HepG2 (cell line): Measurements from ENCODE around the gene SLC23A3. TPM values are rescaled to one million over a fixed set of nuclear protein-coding genes. Genes with fewer than 3 reads are reported as not detected.

Experiments used
- CBX1 ChIP-seq: IDR thresholded peaks from one replicate; pipeline ENCODE4 v1.6.1; 2016; ENCODE audit warnings: antibody characterized with exemption, low read depth
- DR1 ChIP-seq: sonication (generic); formaldehyde crosslinking; IDR thresholded peaks from 2 replicates; pipeline ENCODE4 v1.8.0; 2021; ENCODE audit warnings: mild to moderate bottlenecking, missing genetic modification reagents, inconsistent platforms
- EZH2 ChIP-seq: conservative IDR thresholded peaks from 2 replicates; pipeline ENCODE4 v1.6.1; 2012; ENCODE audit warnings: mild to moderate bottlenecking, low read depth, low read length, moderate library complexity
- KAT2B ChIP-seq: fragments of 150-350 bp; IDR thresholded peaks from 2 replicates; pipeline ENCODE4 v1.6.1; 2014; ENCODE audit warnings: low read depth, low read length, borderline replicate concordance
- MEF2D ChIP-seq: sonication (generic); formaldehyde crosslinking; IDR thresholded peaks from 2 replicates; pipeline ENCODE4 v1.5.1; 2020; ENCODE audit warnings: mild to moderate bottlenecking, missing genetic modification reagents
- NPAS2 ChIP-seq: sonication (generic); formaldehyde crosslinking; IDR thresholded peaks from 2 replicates; pipeline ENCODE4 v1.8.0; 2022; ENCODE audit warnings: mild to moderate bottlenecking, missing genetic modification reagents, borderline replicate concordance
- PHF5A ChIP-seq: IDR thresholded peaks from one replicate; pipeline ENCODE4 v1.6.1; 2018; ENCODE audit warnings: low read depth, missing genetic modification reagents; ENCODE audit not compliant: unreplicated experiment
- PLRG1 ChIP-seq: fragments of 450-650 bp; conservative IDR thresholded peaks from 2 replicates; pipeline ENCODE4 v1.6.1; 2016
- RBAK ChIP-seq: sonication (generic); formaldehyde crosslinking; IDR thresholded peaks from 2 replicates; pipeline ENCODE4 v1.5.1; 2020; ENCODE audit warnings: mild to moderate bottlenecking, missing genetic modification reagents
- TFDP2 ChIP-seq: sonication (generic); formaldehyde crosslinking; IDR thresholded peaks from 2 replicates; pipeline ENCODE4 v1.4.0; 2020; ENCODE audit warnings: missing genetic modification reagents
- THYN1 ChIP-seq: sonication (generic); formaldehyde crosslinking; IDR thresholded peaks from 2 replicates; pipeline ENCODE4 v1.8.1; 2023; ENCODE audit warnings: low read depth, mild to moderate bottlenecking, moderate library complexity, missing genetic modification reagents, borderline replicate concordance
- ZBTB7B ChIP-seq: sonication (generic); formaldehyde crosslinking; IDR thresholded peaks from 2 replicates; pipeline ENCODE4 v1.4.0; 2020; ENCODE audit warnings: missing genetic modification reagents
- ZFP36L1 ChIP-seq: sonication (generic); formaldehyde crosslinking; IDR thresholded peaks from 2 replicates; pipeline ENCODE4 v1.8.0; 2022; ENCODE audit warnings: mild to moderate bottlenecking, missing genetic modification reagents, moderate library complexity
- ZKSCAN8 ChIP-seq: IDR thresholded peaks from 2 replicates; pipeline ENCODE4 v1.6.1; 2016; ENCODE audit warnings: borderline replicate concordance, missing genetic modification reagents, missing compliant biosample characterization
- ZMYM2 ChIP-seq: sonication (generic); formaldehyde crosslinking; IDR thresholded peaks from 2 replicates; pipeline ENCODE4 v1.8.0; 2022; ENCODE audit warnings: mild to moderate bottlenecking, missing genetic modification reagents
- ZNF138 ChIP-seq: sonication (generic); formaldehyde crosslinking; IDR thresholded peaks from 2 replicates; pipeline ENCODE4 v1.5.0; 2020; ENCODE audit warnings: mild to moderate bottlenecking, low read depth, missing genetic modification reagents
- ZNF143 ChIP-seq: sonication (generic); formaldehyde crosslinking; IDR thresholded peaks from 2 replicates; pipeline ENCODE4 v1.4.0; 2020; ENCODE audit warnings: missing genetic modification reagents
- ZNF24 ChIP-seq: fragments of 450-650 bp; IDR thresholded peaks from 2 replicates; pipeline ENCODE4 v1.6.1; 2017; ENCODE audit warnings: antibody characterized with exemption, mild to moderate bottlenecking
- ZNF597 ChIP-seq: sonication (generic); formaldehyde crosslinking; IDR thresholded peaks from 2 replicates; pipeline ENCODE4 v1.5.0; 2020; ENCODE audit warnings: missing genetic modification reagents
- polyA plus RNA-seq, 8 experiments: library from polyadenylated mRNA; depleted of rRNA in 3 of 8; stranded (reverse) in 7 of 8; unstranded in 1 of 8; fragments of >200 nt; fragmentation: Illumina TruSeq in 4 of 8; extraction: Trizol in 4 of 8; gene quantifications; 2 replicates each; pipeline versions ENCODE4 v1.2.1 to v1.2.3, GENCODE V29; 2011 to 2016; ENCODE audit warnings: low read depth in 4 of 8, missing spikeins in 1 of 8, mixed read lengths in 1 of 8; ENCODE audit not compliant: insufficient read depth in 1 of 8
- total RNA-seq, 5 experiments: library from RNA; depleted of rRNA; stranded (reverse); fragments of >200 nt; fragmentation: Illumina TruSeq; extraction: Trizol; gene quantifications; 2 replicates each; pipeline ENCODE4 v1.2.3, GENCODE V29; 2016; ENCODE audit warnings: low read depth in 1 of 5
- TF ChIP-seq, protein P1 (sequence below), 2 experiments: sonication (generic) in 1 of 2; formaldehyde crosslinking in 1 of 2; IDR thresholded peaks; 2 replicates each; pipeline versions ENCODE4 v1.5.1 to v1.6.1; 2011 to 2020; ENCODE audit warnings: borderline replicate concordance in 1 of 2, low read depth in 1 of 2, low read length in 1 of 2, mild to moderate bottlenecking in 1 of 2, missing genetic modification reagents in 1 of 2, moderate library complexity in 1 of 2
- TF ChIP-seq, protein P2 (sequence below): sonication (generic); formaldehyde crosslinking; IDR thresholded peaks from 2 replicates; pipeline ENCODE4 v1.4.0; 2020; ENCODE audit warnings: low read depth, mild to moderate bottlenecking, missing genetic modification reagents
- TF ChIP-seq, protein P3 (sequence below): sonication (generic); formaldehyde crosslinking; IDR thresholded peaks from 2 replicates; pipeline ENCODE4 v1.4.0; 2020; ENCODE audit warnings: missing genetic modification reagents, borderline replicate concordance

SLC23A3 gene
- total and polyA plus RNA-seq, 2 of the 13 experiments (the other 11 are each of a cell fraction or from before 2014, with no cell fraction given) = 0.38 to 0.78 TPM

DNA sequence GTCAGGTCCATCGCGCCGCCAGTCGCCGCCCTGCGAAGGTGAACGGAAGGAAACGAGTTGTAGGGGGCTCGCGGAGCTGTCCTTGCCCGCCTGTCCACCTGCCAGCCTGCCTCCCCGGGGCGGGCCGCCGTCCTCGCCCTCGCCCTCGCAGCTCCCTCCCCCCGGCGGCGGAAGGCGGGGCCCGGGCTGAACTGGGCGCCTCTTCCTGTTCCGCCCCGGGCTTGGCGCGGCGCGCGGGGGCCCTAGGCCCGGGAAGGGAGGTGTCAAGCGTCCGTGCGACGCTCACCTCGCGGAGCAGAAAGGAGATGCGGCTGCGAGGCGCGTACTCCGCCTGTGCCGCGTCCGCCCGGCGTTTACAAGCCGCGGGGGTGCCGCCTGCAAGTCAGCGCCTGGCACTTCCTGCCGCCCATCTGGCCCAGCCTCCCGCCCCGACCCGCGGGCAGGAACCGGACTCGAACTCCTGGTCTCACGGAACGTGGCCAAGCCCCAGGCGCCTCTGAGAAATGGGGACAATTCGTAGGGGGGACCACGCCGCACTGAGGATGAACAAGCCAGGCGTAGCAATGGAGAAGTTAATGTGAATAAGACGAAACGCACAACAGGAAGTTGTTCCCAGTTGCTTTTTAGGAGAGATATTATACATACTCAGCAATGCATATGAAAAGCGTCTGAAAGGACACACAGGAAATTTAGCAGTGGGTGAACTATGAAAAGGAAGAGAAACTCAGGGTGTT lies 7.2 kb upstream of the SLC23A3 start, which contains the start of gene CNPPD1 (continued):
- TF ChIP-seq, protein P1, sequence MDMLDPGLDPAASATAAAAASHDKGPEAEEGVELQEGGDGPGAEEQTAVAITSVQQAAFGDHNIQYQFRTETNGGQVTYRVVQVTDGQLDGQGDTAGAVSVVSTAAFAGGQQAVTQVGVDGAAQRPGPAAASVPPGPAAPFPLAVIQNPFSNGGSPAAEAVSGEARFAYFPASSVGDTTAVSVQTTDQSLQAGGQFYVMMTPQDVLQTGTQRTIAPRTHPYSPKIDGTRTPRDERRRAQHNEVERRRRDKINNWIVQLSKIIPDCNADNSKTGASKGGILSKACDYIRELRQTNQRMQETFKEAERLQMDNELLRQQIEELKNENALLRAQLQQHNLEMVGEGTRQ (IDR thresholded peaks at IDR 0.05; ENCODE audit: low read depth, low read length) = no peak
- TF ChIP-seq, protein P1 (CRISPR knock-in tag; IDR thresholded peaks at IDR 0.05; ENCODE audit: borderline replicate concordance) = peak; percentile 35; the same call in 1 of the 2 replicates
- TF ChIP-seq PHF5A (CRISPR knock-in tag) (peak; percentile 96), KAT2B (no peak), CBX1 (no peak), THYN1 (CRISPR knock-in tag) (no peak), ZNF138 (peak; percentile 98), ZNF24 (peak; percentile 37; the same call in 1 of the 2 replicates), ZNF597 (no peak), DR1 (no peak; the same call in none of the 2 replicates), RBAK (CRISPR knock-in tag) (no peak), MEF2D (no peak; the same call in 1 of the 2 replicates), ZFP36L1 (CRISPR knock-in tag) (peak; percentile 92; the same call in 1 of the 2 replicates), TFDP2 (CRISPR knock-in tag) (peak; percentile 98), EZH2 (no peak), PLRG1 (no peak), ZMYM2 (CRISPR knock-in tag) (peak; percentile 94), ZBTB7B (peak; percentile 84; the same call in 1 of the 2 replicates), NPAS2 (CRISPR knock-in tag) (no peak), ZNF143 (CRISPR knock-in tag) (peak; percentile 54; the same call in 1 of the 2 replicates), ZKSCAN8 (CRISPR knock-in tag) (peak; percentile 93; the same call in 1 of the 2 replicates)
- TF ChIP-seq, protein P2, sequence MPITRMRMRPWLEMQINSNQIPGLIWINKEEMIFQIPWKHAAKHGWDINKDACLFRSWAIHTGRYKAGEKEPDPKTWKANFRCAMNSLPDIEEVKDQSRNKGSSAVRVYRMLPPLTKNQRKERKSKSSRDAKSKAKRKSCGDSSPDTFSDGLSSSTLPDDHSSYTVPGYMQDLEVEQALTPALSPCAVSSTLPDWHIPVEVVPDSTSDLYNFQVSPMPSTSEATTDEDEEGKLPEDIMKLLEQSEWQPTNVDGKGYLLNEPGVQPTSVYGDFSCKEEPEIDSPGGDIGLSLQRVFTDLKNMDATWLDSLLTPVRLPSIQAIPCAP (CRISPR knock-in tag) = peak; percentile 74; the same call in 1 of the 2 replicates
- TF ChIP-seq, protein P3, sequence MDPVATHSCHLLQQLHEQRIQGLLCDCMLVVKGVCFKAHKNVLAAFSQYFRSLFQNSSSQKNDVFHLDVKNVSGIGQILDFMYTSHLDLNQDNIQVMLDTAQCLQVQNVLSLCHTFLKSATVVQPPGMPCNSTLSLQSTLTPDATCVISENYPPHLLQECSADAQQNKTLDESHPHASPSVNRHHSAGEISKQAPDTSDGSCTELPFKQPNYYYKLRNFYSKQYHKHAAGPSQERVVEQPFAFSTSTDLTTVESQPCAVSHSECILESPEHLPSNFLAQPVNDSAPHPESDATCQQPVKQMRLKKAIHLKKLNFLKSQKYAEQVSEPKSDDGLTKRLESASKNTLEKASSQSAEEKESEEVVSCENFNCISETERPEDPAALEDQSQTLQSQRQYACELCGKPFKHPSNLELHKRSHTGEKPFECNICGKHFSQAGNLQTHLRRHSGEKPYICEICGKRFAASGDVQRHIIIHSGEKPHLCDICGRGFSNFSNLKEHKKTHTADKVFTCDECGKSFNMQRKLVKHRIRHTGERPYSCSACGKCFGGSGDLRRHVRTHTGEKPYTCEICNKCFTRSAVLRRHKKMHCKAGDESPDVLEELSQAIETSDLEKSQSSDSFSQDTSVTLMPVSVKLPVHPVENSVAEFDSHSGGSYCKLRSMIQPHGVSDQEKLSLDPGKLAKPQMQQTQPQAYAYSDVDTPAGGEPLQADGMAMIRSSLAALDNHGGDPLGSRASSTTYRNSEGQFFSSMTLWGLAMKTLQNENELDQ (CRISPR knock-in tag) = no peak
